DND-41 (cell line): ENCODE data around the gene ADAP2.

Experiments
- EZH2 ChIP-seq: IDR thresholded peaks from 3 replicates; pipeline ENCODE4 v1.6.1; 2012; ENCODE audit warnings: borderline replicate concordance, low read depth, mild to moderate bottlenecking, moderate library complexity, low read length, inconsistent platforms; ENCODE audit not compliant: severe bottlenecking
- TF ChIP-seq, protein P1 (sequence below): IDR thresholded peaks from 2 replicates; pipeline ENCODE4 v1.5.1; 2012; ENCODE audit warnings: borderline replicate concordance, low read length, moderate library complexity, mild to moderate bottlenecking; ENCODE audit not compliant: poor library complexity, severe bottlenecking; ENCODE audit errors: extremely low read depth

DNA sequence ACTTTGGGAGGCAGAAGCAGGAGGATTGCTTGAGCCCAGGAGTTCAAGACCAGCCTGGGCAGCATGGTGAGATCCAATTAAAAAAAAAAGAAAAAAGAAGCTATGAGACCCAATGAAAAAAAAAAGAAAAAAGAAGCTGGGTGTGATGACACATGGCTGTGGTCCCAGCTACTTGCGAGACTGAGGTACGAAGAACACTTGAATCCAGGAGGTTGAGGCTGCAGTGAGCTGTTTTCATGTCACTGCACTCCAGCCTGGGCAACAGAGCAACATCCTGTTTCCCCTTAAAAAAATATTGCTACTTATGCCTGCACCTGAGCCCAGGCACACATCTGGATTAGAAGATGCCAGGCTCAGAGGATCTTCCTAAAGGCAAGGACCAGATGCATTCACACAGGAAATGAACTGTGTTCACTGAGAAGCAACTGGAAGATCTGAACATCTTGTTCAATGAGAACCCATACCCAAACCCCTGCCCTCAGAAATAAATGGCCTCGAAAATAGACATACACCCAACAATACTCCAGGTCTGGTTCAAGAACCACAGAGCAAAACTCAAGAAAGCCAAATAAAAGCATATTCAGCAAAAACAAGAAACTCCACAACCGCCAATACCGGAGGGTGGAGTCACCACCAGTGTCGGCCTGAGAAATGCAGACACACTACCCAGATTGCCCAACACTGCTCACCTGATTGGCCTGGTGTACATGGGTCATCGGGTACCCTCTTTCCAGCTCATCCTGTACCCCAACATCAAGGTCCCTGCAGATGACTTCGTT is 53.5 kb downstream of the ADAP2 start:
- TF ChIP-seq, protein P1, sequence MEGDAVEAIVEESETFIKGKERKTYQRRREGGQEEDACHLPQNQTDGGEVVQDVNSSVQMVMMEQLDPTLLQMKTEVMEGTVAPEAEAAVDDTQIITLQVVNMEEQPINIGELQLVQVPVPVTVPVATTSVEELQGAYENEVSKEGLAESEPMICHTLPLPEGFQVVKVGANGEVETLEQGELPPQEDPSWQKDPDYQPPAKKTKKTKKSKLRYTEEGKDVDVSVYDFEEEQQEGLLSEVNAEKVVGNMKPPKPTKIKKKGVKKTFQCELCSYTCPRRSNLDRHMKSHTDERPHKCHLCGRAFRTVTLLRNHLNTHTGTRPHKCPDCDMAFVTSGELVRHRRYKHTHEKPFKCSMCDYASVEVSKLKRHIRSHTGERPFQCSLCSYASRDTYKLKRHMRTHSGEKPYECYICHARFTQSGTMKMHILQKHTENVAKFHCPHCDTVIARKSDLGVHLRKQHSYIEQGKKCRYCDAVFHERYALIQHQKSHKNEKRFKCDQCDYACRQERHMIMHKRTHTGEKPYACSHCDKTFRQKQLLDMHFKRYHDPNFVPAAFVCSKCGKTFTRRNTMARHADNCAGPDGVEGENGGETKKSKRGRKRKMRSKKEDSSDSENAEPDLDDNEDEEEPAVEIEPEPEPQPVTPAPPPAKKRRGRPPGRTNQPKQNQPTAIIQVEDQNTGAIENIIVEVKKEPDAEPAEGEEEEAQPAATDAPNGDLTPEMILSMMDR: no peak
- no peak for TF ChIP-seq EZH2
